ENCODE measurements around the gene CAPZA1. TPM values are rescaled to one million over a fixed set of nuclear protein-coding genes. Genes with fewer than 3 reads are reported as not detected.

The CAPZA1 gene
- total RNA-seq, 2 donors from 2014 or later: 284 to 302 TPM

DNA sequence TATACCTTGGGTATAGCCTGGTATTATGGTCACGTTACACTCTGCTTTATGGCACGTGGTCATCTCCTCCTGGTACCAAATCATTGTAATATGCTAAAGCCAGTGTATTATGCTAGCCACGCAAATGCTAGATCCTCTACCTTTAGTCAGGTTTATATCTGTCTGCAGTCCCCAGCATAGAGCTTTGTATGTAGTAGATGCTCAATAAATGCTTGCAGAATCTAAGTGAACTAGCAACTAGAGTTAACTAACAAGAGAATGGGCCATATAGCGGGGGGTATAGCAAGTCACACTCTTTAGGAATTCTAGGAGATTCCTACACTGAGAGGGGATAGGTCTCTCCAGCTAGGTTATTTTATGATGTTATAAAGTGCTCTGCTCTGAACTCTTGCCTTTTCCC is 57.9 kb downstream of the CAPZA1 start:
- peaks cover 20% of the 10 kb centered on the region for H3K36me3 Mint-ChIP-seq (ENCODE audit: low read depth)
- no peak for ATAC-seq (replicated peaks)
- no peak overlapping the region for H3K27ac Mint-ChIP-seq
- peaks cover 41% of the 10 kb centered on the region for H3K4me1 Mint-ChIP-seq
- H3K9me3 Mint-ChIP-seq: no peaks in the 10 kb centered on the region
- H3K4me3 Mint-ChIP-seq: no peak overlapping the region
- no peaks in the 10 kb centered on the region for H3K27me3 Mint-ChIP-seq

DNA sequence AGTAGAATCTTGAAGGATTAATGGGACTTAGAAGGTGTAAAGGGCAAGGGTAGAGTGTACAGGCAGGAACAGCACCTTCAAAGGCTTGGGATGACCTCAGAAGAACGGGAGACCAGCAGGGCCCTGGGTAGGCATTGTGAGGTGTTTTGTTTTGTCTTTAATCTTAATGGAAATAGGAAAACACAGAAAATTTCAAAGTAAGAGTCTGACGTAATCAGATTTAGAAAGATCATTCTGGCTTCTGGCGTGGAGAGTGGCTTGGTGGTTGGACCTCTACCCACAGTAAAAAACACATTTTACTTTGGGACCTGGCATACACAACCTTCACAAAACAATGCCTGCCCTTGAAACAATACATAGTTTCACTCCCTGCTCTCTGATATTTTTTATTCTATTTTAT is 59.0 kb downstream of the CAPZA1 start:
- no peak overlapping the region for H3K4me3 Mint-ChIP-seq
- no peaks in the 10 kb centered on the region for H3K27me3 Mint-ChIP-seq
- peaks cover 33% of the 10 kb centered on the region for H3K4me1 Mint-ChIP-seq
- H3K9me3 Mint-ChIP-seq: no peaks in the 10 kb centered on the region
- no peak for ATAC-seq (replicated peaks)
- peak overlapping the region; percentile 63 for H3K27ac Mint-ChIP-seq
- peaks cover 9% of the 10 kb centered on the region for H3K36me3 Mint-ChIP-seq (ENCODE audit: low read depth)

DNA sequence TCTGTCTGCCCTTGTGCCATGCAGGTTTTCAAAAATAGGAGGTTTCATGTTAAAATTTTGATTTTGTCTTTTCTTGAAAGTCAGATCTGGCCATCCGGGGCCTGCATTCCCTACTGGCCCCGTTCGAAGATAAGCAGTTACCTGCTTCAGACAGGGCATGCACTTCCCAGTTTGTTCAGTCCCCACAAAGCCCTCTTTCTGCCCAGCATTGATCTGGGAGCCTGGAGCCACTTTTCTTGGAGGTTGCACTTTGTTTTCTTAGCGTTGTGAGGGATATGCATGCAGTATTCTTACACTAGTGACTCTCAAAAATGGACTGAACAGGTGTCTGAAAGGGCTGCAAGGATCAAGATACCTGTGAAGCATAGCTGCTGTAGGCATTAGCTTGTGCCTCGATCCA is 66.3 kb downstream of the CAPZA1 start:
- Mint-ChIP-seq H3K9me3 (no peaks in the 10 kb centered on the region), H3K36me3 (ENCODE audit: low read depth) (peaks cover 13% of the 10 kb centered on the region), H3K4me3 (no peak overlapping the region), H3K27ac (no peak overlapping the region), H3K27me3 (no peaks in the 10 kb centered on the region), H3K4me1 (peaks cover 8% of the 10 kb centered on the region)
- no peak for ATAC-seq (replicated peaks)

DNA sequence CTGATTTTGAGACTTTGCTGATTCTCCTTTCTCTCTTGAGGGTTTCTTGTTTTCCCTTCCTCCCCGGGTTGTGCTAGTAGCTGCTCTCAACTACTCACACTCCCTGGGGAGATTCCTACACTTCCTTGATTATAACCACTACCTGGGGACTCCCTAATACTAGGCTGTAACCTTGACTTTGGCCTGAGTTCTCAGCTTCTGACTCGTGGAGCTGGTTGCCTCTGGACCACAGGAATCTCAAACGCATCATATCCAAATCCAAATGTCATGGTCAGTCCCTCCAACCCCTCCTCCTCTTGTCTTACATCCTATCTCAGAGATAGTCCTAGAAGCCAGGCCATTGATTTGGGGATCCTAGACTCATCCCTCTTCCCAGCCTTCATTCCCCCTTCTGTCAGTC is 66.8 kb downstream of the CAPZA1 start:
- H3K4me3 Mint-ChIP-seq: no peak overlapping the region

DNA sequence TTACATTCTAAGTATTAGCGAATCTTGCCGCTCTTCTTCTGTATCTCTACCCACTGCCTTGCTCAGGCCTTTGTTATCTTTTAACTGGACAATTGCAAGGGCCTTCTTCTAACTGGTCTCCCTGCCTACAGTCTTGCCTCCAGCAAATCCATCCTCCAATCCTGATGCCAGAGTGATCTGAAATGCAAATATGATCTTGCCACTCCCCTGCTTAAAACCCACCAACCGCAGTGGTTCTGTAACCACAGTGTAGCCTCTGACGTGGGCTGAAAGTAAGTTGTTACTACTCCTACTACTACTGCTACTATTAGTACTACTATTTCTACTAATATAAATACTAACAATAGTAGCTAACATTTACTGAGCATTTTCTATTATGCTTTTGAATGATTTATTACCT is 67.2 kb downstream of the CAPZA1 start:
- Mint-ChIP-seq H3K27ac (peak overlapping the region; percentile 12), H3K36me3 (ENCODE audit: low read depth) (peaks cover 21% of the 10 kb centered on the region), H3K4me1 (peaks cover 8% of the 10 kb centered on the region), H3K27me3 (no peaks in the 10 kb centered on the region), H3K4me3 (no peak overlapping the region), H3K9me3 (no peaks in the 10 kb centered on the region)
- ATAC-seq (replicated peaks): peak; percentile 44

More for the DNA sequence above, 66.8 kb downstream of the CAPZA1 start:
- ATAC-seq (replicated peaks): peak; percentile 16
- H3K4me1 Mint-ChIP-seq: peaks cover 8% of the 10 kb centered on the region
- H3K27me3 Mint-ChIP-seq: no peaks in the 10 kb centered on the region
- peaks cover 17% of the 10 kb centered on the region for H3K36me3 Mint-ChIP-seq (ENCODE audit: low read depth)
- peak overlapping the region; percentile 12 for H3K27ac Mint-ChIP-seq
- no peaks in the 10 kb centered on the region for H3K9me3 Mint-ChIP-seq

DNA sequence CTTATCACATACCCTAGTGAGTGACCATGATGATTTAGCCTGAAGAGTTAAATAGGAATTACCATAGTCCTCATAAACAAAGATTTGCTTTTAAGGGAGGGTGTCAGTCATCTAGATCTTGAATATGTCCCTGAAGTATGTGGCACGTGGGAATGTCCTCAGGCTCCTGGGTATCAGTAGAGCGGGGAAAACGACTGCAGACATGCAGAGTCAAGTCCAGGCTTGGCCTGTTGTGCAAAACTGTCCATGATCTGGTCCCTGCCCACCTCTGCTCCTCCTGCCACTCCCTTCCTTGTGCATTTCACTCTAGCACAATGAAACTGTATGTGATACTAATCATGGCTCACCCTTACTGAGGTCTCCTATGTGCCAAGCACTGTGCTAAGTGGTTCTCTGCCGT is 67.7 kb downstream of the CAPZA1 start:
- Mint-ChIP-seq H3K27me3 (no peaks in the 10 kb centered on the region), H3K36me3 (ENCODE audit: low read depth) (peaks cover 26% of the 10 kb centered on the region), H3K27ac (no peak overlapping the region), H3K9me3 (no peaks in the 10 kb centered on the region), H3K4me1 (peaks cover 8% of the 10 kb centered on the region), H3K4me3 (no peak overlapping the region)
- ATAC-seq (replicated peaks): no peak

DNA sequence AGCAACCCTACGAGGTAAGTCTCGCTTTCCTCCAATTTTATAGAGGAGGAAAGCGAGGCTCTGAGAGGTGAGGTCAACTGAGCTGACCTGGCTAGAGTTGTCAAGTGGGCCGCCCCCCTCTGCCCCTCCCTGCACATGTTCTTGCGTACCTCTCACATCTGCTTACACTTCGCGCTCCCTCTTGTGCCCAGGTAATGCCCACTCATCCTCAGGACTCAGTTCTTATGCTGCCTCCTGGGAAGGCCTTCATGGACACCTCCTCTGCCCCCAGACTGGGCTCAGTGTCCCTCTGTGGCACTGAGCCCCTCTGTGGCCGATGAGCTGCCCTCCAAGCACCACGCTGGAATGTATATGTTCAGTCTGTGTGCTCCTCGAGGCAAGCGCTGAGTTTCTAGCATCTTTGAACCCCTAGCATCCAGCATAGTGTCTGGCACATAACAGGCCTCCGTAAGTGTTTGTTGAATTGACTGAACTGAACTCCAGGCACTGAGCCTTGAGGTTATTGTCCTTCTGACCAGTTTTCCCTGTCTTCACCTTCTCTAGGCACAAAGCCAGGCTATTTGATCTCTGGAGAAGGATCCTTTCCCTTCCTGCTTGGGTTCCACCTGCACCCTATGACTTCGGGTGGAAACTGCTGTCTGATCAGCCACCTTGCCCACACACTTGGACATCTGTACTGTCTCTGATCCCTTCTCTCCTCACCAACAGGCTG is 68.3 kb downstream of the CAPZA1 start:
- Mint-ChIP-seq H3K27me3 (no peaks in the 10 kb centered on the region), H3K9me3 (no peaks in the 10 kb centered on the region), H3K4me3 (no peak overlapping the region), H3K4me1 (peaks cover 8% of the 10 kb centered on the region), H3K36me3 (ENCODE audit: low read depth) (peaks cover 32% of the 10 kb centered on the region), H3K27ac (peak overlapping the region; percentile 22)
- no peak for ATAC-seq (replicated peaks)

DNA sequence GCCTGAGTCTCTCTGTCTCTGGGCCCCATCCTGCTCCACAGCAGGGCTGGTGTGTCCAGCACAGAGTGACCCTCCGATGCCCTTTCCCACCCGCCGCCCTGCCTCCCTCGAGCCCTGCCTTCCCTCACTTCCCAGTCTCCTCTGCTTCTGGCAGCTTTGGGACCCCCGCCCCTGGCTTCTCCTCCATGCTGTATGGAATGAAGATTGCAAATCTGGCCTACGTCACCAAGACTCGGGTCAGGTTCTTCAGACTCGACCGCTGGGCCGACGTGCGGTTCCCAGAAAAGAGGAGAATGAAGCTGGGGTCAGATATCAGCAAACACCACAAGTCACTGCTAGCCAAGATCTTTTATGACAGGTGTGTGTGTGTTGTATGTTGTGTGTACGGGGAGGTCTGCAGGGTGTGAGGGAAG is 69.2 kb downstream of the CAPZA1 start:
- H3K9me3 Mint-ChIP-seq: no peaks in the 10 kb centered on the region
- H3K4me1 Mint-ChIP-seq: peaks cover 8% of the 10 kb centered on the region
- H3K27ac Mint-ChIP-seq: peak overlapping the region; percentile 22
- ATAC-seq (replicated peaks): no peak
- H3K27me3 Mint-ChIP-seq: no peaks in the 10 kb centered on the region
- peaks cover 37% of the 10 kb centered on the region for H3K36me3 Mint-ChIP-seq (ENCODE audit: low read depth)
- H3K4me3 Mint-ChIP-seq: no peak overlapping the region

DNA sequence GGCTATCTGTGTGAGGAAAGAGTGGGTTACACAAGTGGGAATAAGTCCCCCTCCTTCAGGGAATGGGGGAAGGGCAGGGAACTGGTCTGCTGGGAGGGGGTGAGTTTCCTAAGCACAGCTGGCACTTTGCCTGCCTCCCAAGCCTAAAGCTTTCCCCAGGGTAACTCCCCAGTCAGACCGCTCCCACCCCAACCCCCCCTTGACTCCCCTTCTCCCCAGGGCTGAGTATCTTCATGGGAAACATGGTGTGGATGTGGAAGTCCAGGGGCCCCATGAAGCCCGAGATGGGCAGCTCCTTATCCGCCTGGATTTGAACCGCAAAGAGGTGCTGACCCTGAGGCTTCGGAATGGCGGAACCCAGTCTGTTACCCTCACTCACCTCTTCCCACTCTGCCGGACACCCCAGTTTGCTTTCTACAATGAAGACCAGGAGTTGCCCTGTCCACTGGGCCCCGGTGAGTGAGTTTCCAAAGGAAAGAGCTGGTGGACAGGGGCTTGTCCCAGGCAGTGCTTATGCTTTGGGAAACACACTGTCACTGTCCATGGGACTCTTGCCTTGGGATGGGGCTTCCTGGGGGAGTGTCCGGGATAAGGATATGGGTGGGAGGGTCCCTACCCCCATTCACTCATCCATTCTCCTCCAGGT is 69.7 kb downstream of the CAPZA1 start:
- Mint-ChIP-seq H3K9me3 (no peaks in the 10 kb centered on the region), H3K4me1 (peaks cover 8% of the 10 kb centered on the region), H3K27ac (no peak overlapping the region), H3K36me3 (ENCODE audit: low read depth) (peaks cover 37% of the 10 kb centered on the region), H3K4me3 (no peak overlapping the region), H3K27me3 (no peaks in the 10 kb centered on the region)
- ATAC-seq (replicated peaks): no peak

DNA sequence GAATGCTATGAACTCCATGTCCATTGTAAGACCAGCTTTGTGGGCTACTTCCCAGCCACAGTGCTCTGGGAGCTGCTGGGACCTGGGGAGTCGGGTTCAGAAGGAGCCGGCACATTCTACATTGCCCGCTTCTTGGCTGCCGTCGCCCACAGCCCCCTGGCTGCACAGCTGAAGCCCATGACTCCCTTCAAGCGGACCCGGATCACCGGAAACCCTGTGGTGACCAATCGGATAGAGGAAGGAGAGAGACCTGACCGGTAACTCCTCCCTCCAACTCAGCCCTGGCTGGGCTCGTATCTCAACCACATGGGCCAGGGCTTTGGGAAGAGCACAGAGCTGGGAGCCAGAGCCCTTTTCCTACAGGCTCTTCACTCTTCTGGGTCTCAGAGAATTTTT is 70.2 kb downstream of the CAPZA1 start:
- no peaks in the 10 kb centered on the region for H3K27me3 Mint-ChIP-seq
- peaks cover 37% of the 10 kb centered on the region for H3K36me3 Mint-ChIP-seq (ENCODE audit: low read depth)
- H3K4me3 Mint-ChIP-seq: no peak overlapping the region
- H3K27ac Mint-ChIP-seq: no peak overlapping the region
- no peak for ATAC-seq (replicated peaks)
- H3K4me1 Mint-ChIP-seq: peaks cover 8% of the 10 kb centered on the region
- no peaks in the 10 kb centered on the region for H3K9me3 Mint-ChIP-seq

DNA sequence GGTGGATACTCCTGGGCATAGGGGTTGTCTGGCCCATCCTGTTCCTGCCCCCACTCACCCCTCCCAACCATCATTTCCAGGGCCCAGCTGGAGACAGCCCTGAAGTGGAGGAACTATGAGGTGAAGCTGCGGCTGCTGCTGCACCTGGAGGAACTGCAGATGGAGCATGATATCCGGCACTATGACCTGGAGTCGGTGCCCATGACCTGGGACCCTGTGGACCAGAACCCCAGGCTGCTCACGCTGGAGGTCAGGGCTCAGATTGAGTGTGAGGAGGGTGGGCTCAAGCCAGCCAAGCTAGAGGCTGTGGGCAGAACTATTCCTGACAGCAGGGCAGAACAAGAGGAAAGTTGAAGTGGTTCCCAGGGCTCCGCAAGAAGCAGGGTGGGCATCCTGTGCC is 73.0 kb downstream of the CAPZA1 start:
- Mint-ChIP-seq H3K27me3 (no peaks in the 10 kb centered on the region), H3K4me1 (no peaks in the 10 kb centered on the region), H3K4me3 (no peak overlapping the region), H3K36me3 (ENCODE audit: low read depth) (peaks cover 37% of the 10 kb centered on the region), H3K27ac (no peak overlapping the region), H3K9me3 (no peaks in the 10 kb centered on the region)
- no peak for ATAC-seq (replicated peaks)

DNA sequence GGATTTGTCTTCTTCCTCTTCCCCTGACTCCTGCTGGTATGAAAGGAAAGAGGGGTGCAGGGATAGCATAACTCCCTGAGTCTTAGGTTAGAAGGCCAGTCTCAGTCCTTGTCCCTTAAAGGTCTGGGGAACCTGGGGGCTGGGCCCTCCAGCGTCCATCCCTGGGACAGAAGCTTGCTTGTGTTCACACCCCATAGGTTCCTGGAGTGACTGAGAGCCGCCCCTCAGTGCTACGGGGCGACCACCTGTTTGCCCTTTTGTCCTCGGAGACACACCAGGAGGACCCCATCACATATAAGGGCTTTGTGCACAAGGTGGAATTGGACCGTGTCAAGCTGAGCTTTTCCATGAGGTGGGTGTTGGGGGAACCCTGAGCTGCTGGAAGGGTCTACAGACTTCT is 74.2 kb downstream of the CAPZA1 start:
- Mint-ChIP-seq H3K4me3 (no peak overlapping the region), H3K36me3 (ENCODE audit: low read depth) (peaks cover 37% of the 10 kb centered on the region), H3K4me1 (no peaks in the 10 kb centered on the region), H3K9me3 (no peaks in the 10 kb centered on the region), H3K27me3 (no peaks in the 10 kb centered on the region), H3K27ac (no peak overlapping the region)
- no peak for ATAC-seq (replicated peaks)

DNA sequence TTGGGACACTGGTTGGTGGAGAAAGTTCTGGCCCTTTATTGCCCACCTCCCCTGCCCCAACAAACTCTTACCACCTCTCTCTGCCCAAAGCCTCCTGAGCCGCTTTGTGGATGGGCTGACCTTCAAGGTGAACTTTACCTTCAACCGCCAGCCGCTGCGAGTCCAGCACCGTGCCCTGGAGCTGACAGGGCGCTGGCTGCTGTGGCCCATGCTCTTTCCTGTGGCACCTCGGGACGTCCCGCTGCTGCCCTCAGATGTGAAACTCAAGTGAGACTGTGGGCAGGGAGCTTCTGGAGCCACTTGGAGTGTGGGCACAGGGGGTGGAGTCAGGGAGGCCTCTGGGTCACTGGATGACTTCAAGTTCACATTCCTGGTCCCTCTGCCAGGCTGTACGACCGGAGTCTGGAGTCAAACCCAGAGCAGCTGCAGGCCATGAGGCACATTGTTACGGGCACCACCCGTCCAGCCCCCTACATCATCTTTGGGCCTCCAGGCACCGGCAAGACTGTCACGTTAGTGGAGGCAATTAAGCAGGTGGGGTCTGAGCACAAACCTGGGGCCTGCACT is 74.8 kb downstream of the CAPZA1 start:
- Mint-ChIP-seq H3K27ac (no peak overlapping the region), H3K4me3 (no peak overlapping the region), H3K9me3 (no peaks in the 10 kb centered on the region), H3K27me3 (no peaks in the 10 kb centered on the region), H3K4me1 (peaks cover 2% of the 10 kb centered on the region), H3K36me3 (ENCODE audit: low read depth) (peaks cover 39% of the 10 kb centered on the region)
- ATAC-seq (replicated peaks): no peak

DNA sequence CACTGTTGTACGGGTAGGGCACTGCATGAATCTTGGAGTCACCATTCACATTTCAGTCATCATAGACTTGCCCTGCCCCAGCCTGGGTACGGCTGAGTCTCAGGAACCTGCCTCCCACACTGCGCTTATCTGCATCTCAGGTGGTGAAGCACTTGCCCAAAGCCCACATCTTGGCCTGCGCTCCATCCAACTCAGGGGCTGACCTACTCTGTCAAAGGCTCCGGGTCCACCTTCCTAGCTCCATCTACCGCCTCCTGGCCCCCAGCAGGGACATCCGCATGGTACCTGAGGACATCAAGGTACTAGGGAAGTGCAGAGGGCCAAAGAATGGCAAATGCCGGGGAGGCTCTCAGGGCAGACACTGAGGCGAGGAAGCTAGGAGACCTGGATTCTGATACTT is 75.6 kb downstream of the CAPZA1 start:
- H3K4me1 Mint-ChIP-seq: peaks cover 9% of the 10 kb centered on the region
- no peak overlapping the region for H3K4me3 Mint-ChIP-seq
- ATAC-seq (replicated peaks): no peak
- H3K27me3 Mint-ChIP-seq: no peaks in the 10 kb centered on the region
- H3K9me3 Mint-ChIP-seq: no peaks in the 10 kb centered on the region
- peaks cover 41% of the 10 kb centered on the region for H3K36me3 Mint-ChIP-seq (ENCODE audit: low read depth)
- H3K27ac Mint-ChIP-seq: no peak overlapping the region
